Fibroblast of lung (primary cell): ENCODE results near the gene MED15.

Experiments used
- EZH2 ChIP-seq: IDR thresholded peaks from 2 replicates; pipeline ENCODE4 v1.5.1; 2012; ENCODE audit warnings: low read length, control low read depth, mild to moderate bottlenecking; ENCODE audit errors: missing control alignments
- TF ChIP-seq, protein P1 (sequence below), 2 donors: IDR thresholded peaks in 1 of 2; conservative IDR thresholded peaks in 1 of 2; 1 replicate in 1 of 2; 2 replicates in 1 of 2; pipeline ENCODE4 v1.5.1; 2011 to 2012; ENCODE audit warnings: low read length in 2 of 2, control low read depth in 1 of 2, inconsistent platforms in 1 of 2, low read depth in 1 of 2, mild to moderate bottlenecking in 1 of 2

DNA sequence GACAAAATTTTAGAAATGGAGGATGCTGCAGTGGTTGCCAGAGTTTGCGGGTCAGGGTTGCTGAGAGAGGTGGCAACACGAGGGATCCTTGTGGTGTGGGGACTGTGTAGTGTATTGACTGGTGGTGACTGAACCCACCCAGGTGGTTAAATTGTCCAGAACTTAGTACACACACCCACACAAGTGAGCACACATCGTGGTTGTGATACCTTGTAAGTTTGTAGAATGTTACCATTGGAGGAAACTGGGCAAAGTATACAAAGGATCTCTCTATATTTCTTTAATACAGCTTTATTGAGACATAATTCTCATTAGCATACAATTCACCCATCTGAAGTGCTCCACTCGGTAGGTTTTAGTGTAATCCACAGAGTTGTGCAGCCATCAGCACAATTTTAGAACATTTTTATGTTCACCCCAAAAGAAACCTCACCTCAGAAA, 56.1 kb downstream of the MED15 start:
- TF ChIP-seq, protein P1, sequence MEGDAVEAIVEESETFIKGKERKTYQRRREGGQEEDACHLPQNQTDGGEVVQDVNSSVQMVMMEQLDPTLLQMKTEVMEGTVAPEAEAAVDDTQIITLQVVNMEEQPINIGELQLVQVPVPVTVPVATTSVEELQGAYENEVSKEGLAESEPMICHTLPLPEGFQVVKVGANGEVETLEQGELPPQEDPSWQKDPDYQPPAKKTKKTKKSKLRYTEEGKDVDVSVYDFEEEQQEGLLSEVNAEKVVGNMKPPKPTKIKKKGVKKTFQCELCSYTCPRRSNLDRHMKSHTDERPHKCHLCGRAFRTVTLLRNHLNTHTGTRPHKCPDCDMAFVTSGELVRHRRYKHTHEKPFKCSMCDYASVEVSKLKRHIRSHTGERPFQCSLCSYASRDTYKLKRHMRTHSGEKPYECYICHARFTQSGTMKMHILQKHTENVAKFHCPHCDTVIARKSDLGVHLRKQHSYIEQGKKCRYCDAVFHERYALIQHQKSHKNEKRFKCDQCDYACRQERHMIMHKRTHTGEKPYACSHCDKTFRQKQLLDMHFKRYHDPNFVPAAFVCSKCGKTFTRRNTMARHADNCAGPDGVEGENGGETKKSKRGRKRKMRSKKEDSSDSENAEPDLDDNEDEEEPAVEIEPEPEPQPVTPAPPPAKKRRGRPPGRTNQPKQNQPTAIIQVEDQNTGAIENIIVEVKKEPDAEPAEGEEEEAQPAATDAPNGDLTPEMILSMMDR (conservative IDR thresholded peaks at IDR 0.05 in 1 of 2, IDR thresholded peaks at IDR 0.05 in 1 of 2; ENCODE audit: low read depth in 1 of 2, low read length in 2 of 2), result no peak
- no peak for TF ChIP-seq EZH2
